SK-N-DZ (cell line): ENCODE results near the gene RNF144A.

ENCODE experiments used
- DNase-seq: peaks from one replicate; pipeline ENCODE4 v3.0.0-alpha.2; 2015; ENCODE audit warnings: low spot score

The RNF144A gene

GRCh38 chr2:6945821-6946220 is 28.6 kb downstream of the RNF144A start:
- no peak for DNase-seq

GRCh38 chr2:6946722-6947121 is 29.5 kb downstream of the RNF144A start:
- DNase-seq, result no peak

- DNase-seq, result no peak
Observed at GRCh38 chr2:6947929-6948676, 30.9 kb downstream of the RNF144A start.

GRCh38 chr2:6948677-6949351 is 31.6 kb downstream of the RNF144A start:
- DNase-seq, result no peak

GRCh38 chr2:6951046-6951445 is 33.8 kb downstream of the RNF144A start:
- no peak for DNase-seq

GRCh38 chr2:6952101-6952500 is 34.9 kb downstream of the RNF144A start:
- DNase-seq, result no peak

GRCh38 chr2:6954586-6954985 is 37.4 kb downstream of the RNF144A start:
- DNase-seq, result no peak

GRCh38 chr2:6955511-6956136 is 38.4 kb downstream of the RNF144A start:
- no peak for DNase-seq

GRCh38 chr2:6956566-6956965 is 39.4 kb downstream of the RNF144A start:
- no peak for DNase-seq

GRCh38 chr2:6957031-6957714 is 40.0 kb downstream of the RNF144A start:
- DNase-seq, result no peak

- peak; percentile 13 for DNase-seq
Observed at GRCh38 chr2:6957910-6958615, 40.9 kb downstream of the RNF144A start.

- no peak for DNase-seq
Observed at GRCh38 chr2:6958616-6959235, 41.5 kb downstream of the RNF144A start.

GRCh38 chr2:6959751-6960150 is 42.5 kb downstream of the RNF144A start:
- no peak for DNase-seq

- DNase-seq, result no peak
Observed at GRCh38 chr2:6960659-6961058, 43.4 kb downstream of the RNF144A start.

- no peak for DNase-seq
Observed at GRCh38 chr2:6963727-6964126, 46.5 kb downstream of the RNF144A start.

GRCh38 chr2:6965071-6965795 is 48.0 kb downstream of the RNF144A start:
- DNase-seq, result no peak

GRCh38 chr2:6966446-6966940 is 49.3 kb downstream of the RNF144A start:
- DNase-seq, result no peak

GRCh38 chr2:6967301-6967700 is 50.1 kb downstream of the RNF144A start:
- DNase-seq, result no peak

GRCh38 chr2:6968319-6969100 is 51.3 kb downstream of the RNF144A start:
- no peak for DNase-seq
